CMK (cell line): ENCODE results near the gene EFCAB7.

Experiments
- DNase-seq: peaks from one replicate; pipeline ENCODE4 v3.0.0-alpha.2; 2010; ENCODE audit warnings: low read depth

EFCAB7 gene

DNA sequence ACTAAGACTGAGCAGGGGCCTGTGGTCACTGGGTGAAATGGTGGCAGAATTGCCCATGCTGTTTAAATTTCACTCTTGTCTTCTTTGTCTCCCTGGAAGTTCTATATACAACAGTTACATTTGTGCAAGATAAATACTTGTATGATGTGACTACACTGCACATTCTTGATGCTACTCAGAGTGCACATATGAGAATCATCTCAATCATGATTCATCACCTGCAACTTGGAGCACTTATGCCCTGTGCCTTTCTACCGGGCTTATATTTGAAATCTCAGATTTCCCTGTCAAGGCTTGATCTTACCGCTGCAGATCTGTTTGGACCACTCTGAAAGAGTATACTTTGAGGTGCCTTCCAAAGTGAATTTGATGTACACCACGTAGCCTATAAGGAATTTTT lies 80.5 kb downstream of the EFCAB7 start:
- no peak for DNase-seq

DNA sequence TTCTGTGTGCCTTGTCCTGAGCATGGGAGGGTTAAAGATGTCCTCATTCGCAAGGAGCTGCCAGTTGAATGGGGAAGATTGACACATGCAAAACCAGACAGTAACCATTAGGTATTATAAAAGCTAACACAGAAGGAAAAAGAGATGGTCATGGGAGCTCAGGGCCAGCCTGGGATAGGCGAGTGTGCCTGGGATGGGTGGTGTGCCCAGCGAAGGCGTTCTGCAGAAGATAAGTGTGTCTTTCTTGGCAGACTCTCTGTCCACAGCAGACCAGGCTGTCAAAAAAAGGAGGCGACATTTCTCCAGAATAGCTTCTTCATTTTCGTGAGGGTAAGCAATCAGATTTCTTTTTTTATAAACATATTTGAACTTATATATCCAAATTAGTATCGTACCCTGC lies 84.0 kb downstream of the EFCAB7 start:
- DNase-seq, result no peak

DNA sequence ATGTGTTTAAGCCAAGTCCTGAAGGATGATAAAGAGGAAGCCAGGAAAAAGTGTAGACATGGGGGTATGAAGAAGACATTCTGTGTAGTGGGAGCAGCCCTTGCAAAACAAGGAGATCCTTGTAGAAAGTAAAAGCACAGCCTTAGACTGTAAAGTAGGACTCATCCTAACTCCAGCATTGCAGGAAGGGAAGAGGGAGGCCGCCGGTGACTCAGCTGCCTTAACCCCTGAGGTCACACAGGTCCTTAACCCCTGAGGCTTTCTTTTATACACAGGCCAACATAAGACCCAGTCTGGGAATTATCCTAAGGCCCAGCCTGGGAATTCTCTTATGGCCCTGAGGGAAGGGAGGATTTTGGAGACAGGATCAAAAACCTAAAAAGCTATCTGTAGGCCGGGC lies 87.9 kb downstream of the EFCAB7 start:
- no peak for DNase-seq

DNA sequence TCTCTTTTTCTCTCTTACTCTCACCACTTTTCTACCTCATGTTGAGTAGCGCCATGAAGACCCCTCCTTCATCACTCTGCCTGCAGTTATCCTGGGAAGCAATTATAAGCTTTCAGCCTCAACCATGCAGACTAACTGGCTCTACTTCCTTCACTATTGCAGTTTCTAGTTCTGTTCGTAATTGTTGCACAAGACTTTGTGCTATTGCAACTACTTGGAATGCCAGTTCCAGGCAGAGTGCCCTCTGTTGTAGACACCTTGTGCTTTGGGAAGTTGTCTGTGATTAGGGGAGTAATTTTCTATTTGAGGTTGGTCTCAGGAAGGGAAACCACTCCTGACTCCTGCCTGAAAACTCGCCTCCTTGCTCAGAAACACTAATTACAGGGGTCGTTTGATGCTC lies 89.2 kb downstream of the EFCAB7 start:
- DNase-seq, result no peak

DNA sequence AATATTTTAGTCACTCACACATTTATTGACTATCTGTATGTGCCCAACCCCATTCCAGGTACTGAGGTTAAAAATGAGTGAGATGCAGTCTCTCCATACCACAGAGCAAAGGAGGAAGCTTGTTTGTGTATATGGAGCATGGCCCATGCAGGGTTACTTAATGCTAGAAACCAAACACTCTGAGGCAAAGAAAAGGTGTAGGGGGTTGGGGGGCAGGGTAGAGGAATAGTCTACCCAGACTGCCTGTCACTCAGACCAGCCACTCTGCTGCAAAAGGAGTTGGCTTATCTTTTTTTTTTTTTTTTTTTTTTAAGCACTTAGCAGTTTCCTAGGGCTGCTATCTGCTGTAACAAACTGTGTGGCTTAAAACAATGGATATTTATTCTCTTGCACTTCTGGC lies 89.6 kb downstream of the EFCAB7 start:
- DNase-seq, result no peak

DNA sequence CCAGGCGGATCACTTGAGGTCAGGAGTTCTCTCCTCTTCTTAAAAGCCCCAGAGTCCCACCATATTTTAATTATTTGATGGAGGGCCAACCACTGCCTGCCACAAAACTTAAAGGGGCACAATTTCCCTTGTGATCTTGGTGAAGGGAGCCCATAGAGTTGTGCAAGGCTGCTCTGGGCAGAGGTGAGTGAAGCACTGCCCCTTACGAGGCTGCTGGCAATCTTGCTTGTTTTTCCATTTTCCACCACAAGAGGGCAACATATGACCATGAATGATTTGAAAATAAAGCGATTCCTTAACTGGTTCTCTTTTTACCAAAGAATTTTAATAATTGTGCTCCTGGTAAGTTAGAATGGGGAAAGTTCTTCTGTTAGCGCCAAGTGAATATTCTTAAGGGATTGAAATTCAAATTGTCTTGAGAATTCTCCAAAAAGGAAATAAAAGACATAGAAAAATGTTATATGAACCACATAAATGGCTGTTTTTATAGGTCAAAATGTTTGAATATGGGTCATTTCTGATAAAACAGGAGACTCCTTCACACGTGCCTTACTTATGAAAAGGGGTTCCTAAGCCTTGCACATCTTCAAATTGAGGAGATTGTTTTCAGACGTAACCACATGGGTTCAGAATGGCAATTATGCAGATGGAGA lies 92.6 kb downstream of the EFCAB7 start:
- DNase-seq, result peak; percentile 26

DNA sequence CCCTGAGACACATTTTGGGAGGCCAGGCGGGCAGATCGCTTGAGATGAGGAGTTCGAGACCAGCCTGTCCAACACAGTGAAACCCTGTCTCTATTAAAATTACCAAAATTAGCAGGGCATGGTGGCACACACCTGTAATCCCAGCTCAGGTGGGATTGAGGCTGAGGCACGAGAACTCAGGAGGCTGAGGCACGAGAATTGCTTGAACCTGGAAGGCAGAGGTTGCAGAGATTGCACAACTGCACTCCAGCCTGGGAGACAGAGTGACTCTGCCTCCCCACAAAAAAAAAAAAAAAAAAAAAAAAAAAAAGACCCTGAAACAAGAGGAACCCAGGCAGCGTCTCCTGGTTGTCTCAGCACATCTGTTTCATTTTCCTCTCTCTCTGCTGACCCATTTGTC lies 94.1 kb downstream of the EFCAB7 start:
- DNase-seq, result no peak

DNA sequence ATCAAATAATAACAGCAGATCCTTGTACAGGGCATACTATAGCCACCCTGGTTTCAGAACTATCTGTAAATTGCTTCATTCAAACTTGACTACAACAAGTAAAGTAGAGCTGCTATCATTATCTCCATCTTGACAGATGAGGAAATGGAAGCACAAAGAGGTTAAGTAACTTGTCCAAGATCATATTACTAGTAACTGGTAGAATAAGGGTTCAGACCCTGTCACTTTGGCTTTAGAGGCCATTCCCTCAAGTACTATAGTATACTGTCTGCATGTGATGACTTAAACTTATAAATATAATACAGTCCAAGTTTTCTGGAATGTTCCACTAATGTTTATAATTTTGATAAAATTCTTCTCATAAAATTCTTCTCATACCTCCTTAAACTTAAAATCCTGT lies 94.7 kb downstream of the EFCAB7 start:
- no peak for DNase-seq

DNA sequence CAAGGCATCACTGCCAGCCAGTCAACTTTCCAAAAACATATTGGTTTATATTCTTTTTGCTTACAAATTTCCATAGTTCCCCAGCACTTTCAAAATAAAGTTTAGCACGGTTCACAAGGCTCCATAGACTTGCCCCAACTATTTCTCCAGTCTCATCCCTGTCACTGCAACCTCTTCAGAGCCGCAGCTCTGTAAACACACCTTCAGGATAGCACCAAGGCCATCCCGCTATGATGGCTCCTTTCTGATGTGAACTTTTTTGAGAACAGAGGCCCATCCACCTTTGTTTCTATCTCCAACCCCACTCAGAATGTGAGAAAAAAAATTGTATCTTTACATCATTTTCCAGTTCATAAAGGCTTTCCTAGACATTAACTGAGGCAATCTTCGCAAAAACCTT lies 96.2 kb downstream of the EFCAB7 start:
- no peak for DNase-seq

DNA sequence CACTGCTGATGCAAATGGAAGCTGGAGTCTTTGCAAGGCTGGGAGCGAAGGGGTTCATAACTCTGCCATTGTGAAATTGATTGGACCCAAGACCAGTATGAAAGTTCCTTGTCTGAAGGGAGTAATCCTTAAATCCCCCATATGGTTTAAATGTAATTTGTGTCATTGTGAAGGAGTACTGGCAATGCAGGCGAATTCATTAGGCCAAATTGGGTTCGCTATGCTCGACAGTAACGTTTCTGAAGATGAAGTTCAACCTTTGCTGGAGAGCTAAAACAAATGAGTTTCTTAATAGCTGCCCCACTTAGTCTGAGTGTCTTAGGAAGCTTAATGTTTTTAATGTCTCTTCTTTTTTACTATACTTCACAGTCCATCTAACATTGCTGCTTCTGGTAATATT lies 97.3 kb downstream of the EFCAB7 start:
- no peak for DNase-seq

DNA sequence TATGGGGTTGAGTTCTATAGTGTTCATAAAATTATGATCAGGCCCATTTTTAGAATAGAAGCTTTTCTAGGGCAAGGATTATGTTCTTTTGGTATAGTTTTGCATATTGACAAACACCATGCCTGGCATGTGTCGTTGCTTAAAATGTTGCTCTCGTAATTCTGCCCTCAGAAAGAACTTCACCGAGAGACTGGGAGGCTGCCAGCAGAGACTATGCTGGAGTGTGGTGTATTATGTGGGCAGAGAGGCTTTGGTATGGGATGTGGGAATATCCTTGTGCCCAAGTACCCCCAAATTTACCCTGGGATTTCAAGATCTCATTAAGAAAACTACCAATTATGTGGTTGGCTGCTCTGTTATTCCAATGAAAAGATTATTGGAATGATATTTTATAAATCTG lies 97.8 kb downstream of the EFCAB7 start:
- no peak for DNase-seq

DNA sequence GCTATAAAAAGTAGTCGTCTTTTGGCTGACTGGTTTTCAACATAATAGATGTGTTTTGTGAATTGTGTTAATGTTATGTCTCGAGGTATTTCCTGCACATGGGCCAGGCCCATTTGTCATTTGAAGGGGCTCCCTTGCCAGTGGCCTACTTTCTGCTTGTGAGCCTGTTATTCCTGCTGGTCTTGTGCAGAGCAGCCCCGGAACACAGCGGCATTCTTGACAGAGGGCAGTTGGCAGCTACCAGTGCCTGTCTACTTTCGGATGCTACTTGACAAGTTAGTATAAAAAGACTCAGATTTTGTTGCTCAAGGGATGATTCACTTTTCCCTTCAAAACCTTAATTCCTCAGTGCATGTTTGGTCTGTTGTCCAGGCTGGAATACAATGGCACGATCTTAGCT lies 98.4 kb downstream of the EFCAB7 start:
- DNase-seq, result no peak
